Epithelial cell of esophagus (primary cell): Measurements from ENCODE around the gene SAA2.
A peak's percentile ranks its signal among the peaks of the same experiment; 100 is the strongest.
"Not testable (repeated sequence)": the region's sequence is repeated elsewhere in the genome, so short reads cannot be mapped to it uniquely, and the experiment has no call there.

ENCODE experiments used
- DNase-seq: peaks from one replicate; pipeline ENCODE4 v3.0.0; 2010; ENCODE audit warnings: low read depth
- H3K4me3 ChIP-seq: 2 replicates; pipeline ENCODE4 v1.5.1; 2011; ENCODE audit warnings: mild to moderate bottlenecking, low read length, control low read depth
- CTCF ChIP-seq: IDR thresholded peaks from 2 replicates; pipeline ENCODE4 v1.5.1; 2011; ENCODE audit warnings: low read depth, mild to moderate bottlenecking, low read length, control low read depth, inconsistent platforms; ENCODE audit not compliant: insufficient read depth; ENCODE audit errors: missing control alignments

SAA2 gene

GRCh38 chr11:18277565-18278271 is 29.2 kb upstream of the SAA2 start:
- TF ChIP-seq CTCF: no peak
- DNase-seq: no peak
- no peak overlapping the region for H3K4me3 ChIP-seq

- no peak for TF ChIP-seq CTCF
- no peak overlapping the region for H3K4me3 ChIP-seq
- DNase-seq: no peak
Measured at GRCh38 chr11:18271206-18271605, 22.7 kb upstream of the SAA2 start.

- H3K4me3 ChIP-seq: no peak overlapping the region
- TF ChIP-seq CTCF: peak; percentile 26
- DNase-seq: no peak
Measured at GRCh38 chr11:18270102-18270501, 21.6 kb upstream of the SAA2 start.

- H3K4me3 ChIP-seq, DNase-seq: not testable (repeated sequence)
Measured at GRCh38 chr11:18269252-18269651, 20.8 kb upstream of the SAA2 start.

GRCh38 chr11:18267335-18268133 is 19.1 kb upstream of the SAA2 start:
- not testable (repeated sequence) for H3K4me3 ChIP-seq, DNase-seq

- DNase-seq: peak; percentile 78
- no peak for TF ChIP-seq CTCF
- H3K4me3 ChIP-seq: no peak within 1 kb of the TSS
Measured at GRCh38 chr11:18265949-18266348, 17.5 kb upstream of the SAA2 start, which contains the start of gene SAA1. SAA1 (plus strand) TSS chr11:18266264; CDS start chr11:18266888, 624 bp downstream.

GRCh38 chr11:18264677-18265555 is 16.4 kb upstream of the SAA2 start:
- no peak for TF ChIP-seq CTCF
- H3K4me3 ChIP-seq: no peak overlapping the region
- no peak for DNase-seq
